ENCODE results near the gene PBRM1. TPM values are rescaled to one million over a fixed set of nuclear protein-coding genes. Genes with fewer than 3 reads are reported as not detected.

PBRM1 gene
- total RNA-seq, 1 donor from 2014 or later: 41.6 TPM

- ATAC-seq: peak; percentile 99
Measured at GRCh38 chr3:52670621-52671521, 14.8 kb downstream of the PBRM1 start.

- ATAC-seq: no peak
Measured at GRCh38 chr3:52663098-52663497, 22.6 kb downstream of the PBRM1 start.

- no peak for ATAC-seq
Measured at GRCh38 chr3:52660046-52660445, 25.7 kb downstream of the PBRM1 start.

GRCh38 chr3:52655895-52656294 is 29.8 kb downstream of the PBRM1 start:
- no peak for ATAC-seq

- ATAC-seq: no peak
Measured at GRCh38 chr3:52651592-52651991, 34.1 kb downstream of the PBRM1 start.

GRCh38 chr3:52650439-52650838 is 35.3 kb downstream of the PBRM1 start:
- no peak for ATAC-seq

GRCh38 chr3:52649461-52650210 is 36.1 kb downstream of the PBRM1 start:
- no peak for ATAC-seq

GRCh38 chr3:52645549-52645948 is 40.2 kb downstream of the PBRM1 start:
- no peak for ATAC-seq

- peak; percentile 95 for ATAC-seq
Measured at GRCh38 chr3:52636673-52637072, 49.0 kb downstream of the PBRM1 start.

GRCh38 chr3:52633786-52634185 is 51.9 kb downstream of the PBRM1 start:
- no peak for ATAC-seq

- ATAC-seq: no peak
Measured at GRCh38 chr3:52625041-52625440, 60.7 kb downstream of the PBRM1 start.

- ATAC-seq: no peak
Measured at GRCh38 chr3:52623234-52623792, 62.4 kb downstream of the PBRM1 start.

- ATAC-seq: no peak
Measured at GRCh38 chr3:52620580-52620979, 65.1 kb downstream of the PBRM1 start.

GRCh38 chr3:52615166-52615565 is 70.5 kb downstream of the PBRM1 start:
- ATAC-seq: no peak

GRCh38 chr3:52614689-52615088 is 71.0 kb downstream of the PBRM1 start:
- no peak for ATAC-seq

- ATAC-seq: no peak
Measured at GRCh38 chr3:52609316-52609815, 76.3 kb downstream of the PBRM1 start.

GRCh38 chr3:52608337-52608736 is 77.4 kb downstream of the PBRM1 start:
- no peak for ATAC-seq

GRCh38 chr3:52606373-52607085 is 79.2 kb downstream of the PBRM1 start:
- peak; percentile 85 for ATAC-seq

- ATAC-seq: no peak
Measured at GRCh38 chr3:52600258-52600657, 85.5 kb downstream of the PBRM1 start.

- ATAC-seq: no peak
Measured at GRCh38 chr3:52596658-52597265, 89.0 kb downstream of the PBRM1 start.

- ATAC-seq: no peak
Measured at GRCh38 chr3:52593103-52593502, 92.6 kb downstream of the PBRM1 start.

All from esophagus mucosa (tissue), 1 donor.